Ishikawa (cell line): ENCODE measurements around the gene MYO5B.

Experiments
- CEBPB ChIP-seq: IDR thresholded peaks from 2 replicates; pipeline ENCODE4 v1.6.1; 2012
- CREB1 ChIP-seq: IDR thresholded peaks from 2 replicates; pipeline ENCODE4 v1.6.1; 2012; ENCODE audit warnings: low read depth
- EGR1 ChIP-seq: IDR thresholded peaks from 2 replicates; pipeline ENCODE4 v1.6.1; 2012
- EP300 ChIP-seq: IDR thresholded peaks from 2 replicates; pipeline ENCODE4 v1.6.1; 2012; ENCODE audit warnings: borderline replicate concordance
- FOXM1 ChIP-seq: IDR thresholded peaks from 2 replicates; pipeline ENCODE4 v1.6.1; 2012; ENCODE audit warnings: low read depth, borderline replicate concordance
- MAX ChIP-seq: IDR thresholded peaks from 2 replicates; pipeline ENCODE4 v1.6.1; 2012
- NFIC ChIP-seq: IDR thresholded peaks from 2 replicates; pipeline ENCODE4 v1.6.1; 2012
- RAD21 ChIP-seq: IDR thresholded peaks from 2 replicates; pipeline ENCODE4 v1.6.1; 2012; ENCODE audit warnings: low read depth
- TAF1 ChIP-seq: IDR thresholded peaks from 2 replicates; pipeline ENCODE4 v1.6.1; 2012; ENCODE audit warnings: low read depth, mild to moderate bottlenecking
- TCF12 ChIP-seq: IDR thresholded peaks from 2 replicates; pipeline ENCODE4 v1.6.1; 2012; ENCODE audit warnings: low read depth
- TEAD4 ChIP-seq: IDR thresholded peaks from 2 replicates; pipeline ENCODE4 v1.6.1; 2012
- YY1 ChIP-seq: IDR thresholded peaks from 2 replicates; pipeline ENCODE4 v1.6.1; 2012; ENCODE audit warnings: low read depth
- ZBTB7A ChIP-seq: IDR thresholded peaks from 2 replicates; pipeline ENCODE4 v1.6.1; 2012; ENCODE audit warnings: low read depth
- TF ChIP-seq, protein P1 (sequence below): IDR thresholded peaks from 2 replicates; pipeline ENCODE4 v1.6.1; 2012; ENCODE audit warnings: low read depth, mild to moderate bottlenecking
- TF ChIP-seq, protein P2 (sequence below): IDR thresholded peaks from 2 replicates; pipeline ENCODE4 v1.6.1; 2012

The MYO5B gene

GRCh38 chr18:49955263-49955662, 239.7 kb downstream of the MYO5B start:
- no peak for TF ChIP-seq FOXM1
- no peak for TF ChIP-seq TEAD4
- TF ChIP-seq, protein P1, sequence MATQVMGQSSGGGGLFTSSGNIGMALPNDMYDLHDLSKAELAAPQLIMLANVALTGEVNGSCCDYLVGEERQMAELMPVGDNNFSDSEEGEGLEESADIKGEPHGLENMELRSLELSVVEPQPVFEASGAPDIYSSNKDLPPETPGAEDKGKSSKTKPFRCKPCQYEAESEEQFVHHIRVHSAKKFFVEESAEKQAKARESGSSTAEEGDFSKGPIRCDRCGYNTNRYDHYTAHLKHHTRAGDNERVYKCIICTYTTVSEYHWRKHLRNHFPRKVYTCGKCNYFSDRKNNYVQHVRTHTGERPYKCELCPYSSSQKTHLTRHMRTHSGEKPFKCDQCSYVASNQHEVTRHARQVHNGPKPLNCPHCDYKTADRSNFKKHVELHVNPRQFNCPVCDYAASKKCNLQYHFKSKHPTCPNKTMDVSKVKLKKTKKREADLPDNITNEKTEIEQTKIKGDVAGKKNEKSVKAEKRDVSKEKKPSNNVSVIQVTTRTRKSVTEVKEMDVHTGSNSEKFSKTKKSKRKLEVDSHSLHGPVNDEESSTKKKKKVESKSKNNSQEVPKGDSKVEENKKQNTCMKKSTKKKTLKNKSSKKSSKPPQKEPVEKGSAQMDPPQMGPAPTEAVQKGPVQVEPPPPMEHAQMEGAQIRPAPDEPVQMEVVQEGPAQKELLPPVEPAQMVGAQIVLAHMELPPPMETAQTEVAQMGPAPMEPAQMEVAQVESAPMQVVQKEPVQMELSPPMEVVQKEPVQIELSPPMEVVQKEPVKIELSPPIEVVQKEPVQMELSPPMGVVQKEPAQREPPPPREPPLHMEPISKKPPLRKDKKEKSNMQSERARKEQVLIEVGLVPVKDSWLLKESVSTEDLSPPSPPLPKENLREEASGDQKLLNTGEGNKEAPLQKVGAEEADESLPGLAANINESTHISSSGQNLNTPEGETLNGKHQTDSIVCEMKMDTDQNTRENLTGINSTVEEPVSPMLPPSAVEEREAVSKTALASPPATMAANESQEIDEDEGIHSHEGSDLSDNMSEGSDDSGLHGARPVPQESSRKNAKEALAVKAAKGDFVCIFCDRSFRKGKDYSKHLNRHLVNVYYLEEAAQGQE: no peak
- no peak for TF ChIP-seq EP300
- TF ChIP-seq, protein P2, sequence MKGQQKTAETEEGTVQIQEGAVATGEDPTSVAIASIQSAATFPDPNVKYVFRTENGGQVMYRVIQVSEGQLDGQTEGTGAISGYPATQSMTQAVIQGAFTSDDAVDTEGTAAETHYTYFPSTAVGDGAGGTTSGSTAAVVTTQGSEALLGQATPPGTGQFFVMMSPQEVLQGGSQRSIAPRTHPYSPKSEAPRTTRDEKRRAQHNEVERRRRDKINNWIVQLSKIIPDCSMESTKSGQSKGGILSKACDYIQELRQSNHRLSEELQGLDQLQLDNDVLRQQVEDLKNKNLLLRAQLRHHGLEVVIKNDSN: no peak
- TF ChIP-seq TCF12: no peak
- TF ChIP-seq RAD21: no peak
- TF ChIP-seq CREB1: no peak
- TF ChIP-seq ZBTB7A: no peak
- no peak for TF ChIP-seq EGR1
- TF ChIP-seq CEBPB: no peak
- no peak for TF ChIP-seq TAF1

DNA sequence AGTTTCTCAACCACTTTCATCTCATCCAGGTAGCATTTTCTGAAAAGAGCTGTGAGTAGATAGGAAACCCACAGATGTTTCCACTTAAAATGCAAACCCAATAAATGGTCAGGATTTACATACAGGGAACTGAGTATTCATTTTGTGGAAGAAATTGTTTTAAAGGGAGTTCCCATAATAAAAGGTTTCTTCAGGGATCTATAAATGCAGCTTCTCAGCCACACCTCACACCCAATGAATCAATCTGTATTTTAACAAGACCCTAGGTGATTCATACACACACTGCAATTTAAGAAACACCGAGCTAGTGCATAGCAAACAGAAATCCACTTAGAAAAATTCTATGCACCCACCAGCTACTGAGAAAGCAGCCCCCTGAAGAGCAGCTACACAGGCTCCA, 241.6 kb downstream of the MYO5B start:
- TF ChIP-seq TCF12: no peak
- TF ChIP-seq, protein P1: no peak
- no peak for TF ChIP-seq NFIC
- no peak for TF ChIP-seq CEBPB
- no peak for TF ChIP-seq RAD21
- no peak for TF ChIP-seq EGR1
- TF ChIP-seq FOXM1: no peak
- no peak for TF ChIP-seq EP300
- TF ChIP-seq, protein P2: no peak
- TF ChIP-seq TEAD4: no peak
- no peak for TF ChIP-seq CREB1
- TF ChIP-seq MAX: no peak
- TF ChIP-seq TAF1: no peak
- TF ChIP-seq ZBTB7A: no peak
- TF ChIP-seq YY1: no peak

DNA sequence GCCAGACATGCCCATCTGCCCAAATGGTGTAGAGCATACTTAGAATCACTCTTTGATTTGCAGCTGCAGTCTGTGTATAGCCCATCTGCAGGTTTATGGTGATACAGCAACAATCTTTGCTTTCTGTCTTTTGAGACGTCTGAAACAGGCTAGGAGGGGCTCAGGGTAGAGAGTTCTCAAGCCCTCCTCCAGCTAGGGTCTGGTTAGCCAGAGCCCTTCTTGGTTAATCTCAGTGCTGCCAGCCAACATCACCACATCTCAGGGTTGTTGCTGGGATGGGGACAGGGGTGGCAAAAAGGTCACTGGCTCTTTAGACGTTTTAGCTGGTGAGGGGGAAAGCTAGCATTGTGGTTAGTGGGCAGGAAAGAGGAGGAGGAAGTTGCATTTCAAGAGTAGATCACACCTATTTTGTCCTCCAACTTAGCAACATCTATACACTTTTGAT, 245.0 kb downstream of the MYO5B start:
- TF ChIP-seq FOXM1 (no peak), EGR1 (no peak), CREB1 (no peak), TCF12 (no peak), YY1 (no peak), TAF1 (no peak), RAD21 (no peak), TEAD4 (no peak), ZBTB7A (no peak), EP300 (no peak), NFIC (no peak), MAX (no peak)
- TF ChIP-seq, protein P2: no peak

- TF ChIP-seq MAX (no peak), TCF12 (no peak), EGR1 (no peak), FOXM1 (no peak), NFIC (no peak), YY1 (no peak), EP300 (no peak), RAD21 (no peak), ZBTB7A (no peak), TAF1 (no peak), CEBPB (no peak), CREB1 (no peak), TEAD4 (no peak)
- TF ChIP-seq, protein P2: no peak
- TF ChIP-seq, protein P1: no peak
Measured at GRCh38 chr18:49948975-49949374, 246.0 kb downstream of the MYO5B start.
